Osteocyte (in vitro differentiated cells): ENCODE results near the gene ADCYAP1R1. TPM values are rescaled to one million over a fixed set of nuclear protein-coding genes. Genes with fewer than 3 reads are reported as not detected.

Experiments used
- DNase-seq: peaks from one replicate; pipeline ENCODE4 v3.0.0; 2021; ENCODE audit warnings: mixed read lengths; ENCODE audit not compliant: unreplicated experiment; ENCODE audit errors: extremely low spot score
- H3K27ac Mint-ChIP-seq: one replicate; pipeline ENCODE4 v1.8.0; 2021; ENCODE audit warnings: mild to moderate bottlenecking, mixed read lengths; ENCODE audit not compliant: unreplicated experiment
- H3K27me3 Mint-ChIP-seq: one replicate; pipeline ENCODE4 v1.8.0; 2021; ENCODE audit warnings: mixed read lengths; ENCODE audit not compliant: unreplicated experiment
- H3K36me3 Mint-ChIP-seq: one replicate; pipeline ENCODE4 v1.8.0; 2021; ENCODE audit warnings: mixed read lengths; ENCODE audit not compliant: unreplicated experiment
- H3K4me1 Mint-ChIP-seq: one replicate; pipeline ENCODE4 v1.8.0; 2021; ENCODE audit warnings: mixed read lengths; ENCODE audit not compliant: unreplicated experiment
- H3K4me3 Mint-ChIP-seq: one replicate; pipeline ENCODE4 v1.8.0; 2021; ENCODE audit warnings: mild to moderate bottlenecking, moderate library complexity, mixed read lengths; ENCODE audit not compliant: unreplicated experiment
- H3K9me3 Mint-ChIP-seq: one replicate; pipeline ENCODE4 v1.8.0; 2021; ENCODE audit warnings: mixed read lengths; ENCODE audit not compliant: unreplicated experiment
- CTCF ChIP-seq: fragments of 200-600 bp; sonication (generic); IDR thresholded peaks from 2 replicates; pipeline ENCODE4 v1.5.0; 2021; ENCODE audit warnings: antibody characterized with exemption, mild to moderate bottlenecking, moderate library complexity
- total RNA-seq: library from RNA; stranded (reverse); gene quantifications from 2 replicates; pipeline ENCODE4 v1.2.1, GENCODE V29; 2021

Gene ADCYAP1R1
- total RNA-seq, 1 donor from 2014 or later, result not detected

GRCh38 chr7:31098642-31099360 lies 46.7 kb downstream of the ADCYAP1R1 start:
- no peak for TF ChIP-seq CTCF
- no peaks in the 10 kb centered on the region for H3K4me1 Mint-ChIP-seq
- DNase-seq, result peak; percentile 57
- H3K36me3 Mint-ChIP-seq, result no peaks in the 10 kb centered on the region
- no peaks in the 10 kb centered on the region for H3K9me3 Mint-ChIP-seq
- no peak overlapping the region for H3K27ac Mint-ChIP-seq
- peaks cover 15% of the 10 kb centered on the region for H3K27me3 Mint-ChIP-seq
- H3K4me3 Mint-ChIP-seq, result no peak overlapping the region

- Mint-ChIP-seq H3K4me3 (no peak overlapping the region), H3K27me3 (peaks cover 18% of the 10 kb centered on the region), H3K9me3 (no peaks in the 10 kb centered on the region), H3K36me3 (no peaks in the 10 kb centered on the region), H3K27ac (no peak overlapping the region), H3K4me1 (no peaks in the 10 kb centered on the region)
- peak; percentile 75 for DNase-seq
- TF ChIP-seq CTCF, result no peak
Measured at GRCh38 chr7:31099451-31100444, 47.6 kb downstream of the ADCYAP1R1 start.

GRCh38 chr7:31100445-31100844 lies 48.3 kb downstream of the ADCYAP1R1 start:
- H3K4me3 Mint-ChIP-seq, result no peak overlapping the region
- H3K36me3 Mint-ChIP-seq, result no peaks in the 10 kb centered on the region
- no peak overlapping the region for H3K27ac Mint-ChIP-seq
- DNase-seq, result peak; percentile 30
- no peak for TF ChIP-seq CTCF
- peaks cover 18% of the 10 kb centered on the region for H3K27me3 Mint-ChIP-seq
- H3K9me3 Mint-ChIP-seq, result no peaks in the 10 kb centered on the region
- H3K4me1 Mint-ChIP-seq, result no peaks in the 10 kb centered on the region

- Mint-ChIP-seq H3K27ac (no peak overlapping the region), H3K4me3 (no peak overlapping the region), H3K9me3 (no peaks in the 10 kb centered on the region), H3K27me3 (peaks cover 18% of the 10 kb centered on the region), H3K4me1 (no peaks in the 10 kb centered on the region), H3K36me3 (no peaks in the 10 kb centered on the region)
- TF ChIP-seq CTCF, result no peak
- peak; percentile 74 for DNase-seq
Measured at GRCh38 chr7:31100871-31101270, 48.8 kb downstream of the ADCYAP1R1 start.

- Mint-ChIP-seq H3K36me3 (no peaks in the 10 kb centered on the region), H3K4me3 (no peak overlapping the region), H3K4me1 (no peaks in the 10 kb centered on the region), H3K27me3 (peaks cover 18% of the 10 kb centered on the region), H3K9me3 (no peaks in the 10 kb centered on the region), H3K27ac (no peak overlapping the region)
- no peak for TF ChIP-seq CTCF
- DNase-seq, result peak; percentile 53
Measured at GRCh38 chr7:31101544-31101943, 49.4 kb downstream of the ADCYAP1R1 start.
